Ovary (tissue), 3 donors: ENCODE results near the gene SPACA7.

ENCODE experiments used
- EP300 ChIP-seq: sonication (generic); formaldehyde crosslinking; IDR thresholded peaks from one replicate; pipeline ENCODE4 v1.6.1; 2017; ENCODE audit warnings: antibody characterized with exemption
- POLR2A ChIP-seq: fragments of 450-650 bp; IDR thresholded peaks from one replicate; pipeline ENCODE4 v1.6.1; 2017; ENCODE audit warnings: antibody characterized with exemption, mild to moderate bottlenecking, moderate library complexity
- TF ChIP-seq, protein P1 (sequence below), 3 donors: fragments of 450-650 bp in 2 of 3; fragments of 200-600 bp in 1 of 3; IDR thresholded peaks; one replicate each; pipeline versions ENCODE4 v1.5.1 to v1.8.0; 2016 to 2022; ENCODE audit warnings: antibody characterized with exemption in 3 of 3, mild to moderate bottlenecking in 1 of 3
- donor health status: DM: no; HTN: no; CAD: no.

- TF ChIP-seq, protein P1, sequence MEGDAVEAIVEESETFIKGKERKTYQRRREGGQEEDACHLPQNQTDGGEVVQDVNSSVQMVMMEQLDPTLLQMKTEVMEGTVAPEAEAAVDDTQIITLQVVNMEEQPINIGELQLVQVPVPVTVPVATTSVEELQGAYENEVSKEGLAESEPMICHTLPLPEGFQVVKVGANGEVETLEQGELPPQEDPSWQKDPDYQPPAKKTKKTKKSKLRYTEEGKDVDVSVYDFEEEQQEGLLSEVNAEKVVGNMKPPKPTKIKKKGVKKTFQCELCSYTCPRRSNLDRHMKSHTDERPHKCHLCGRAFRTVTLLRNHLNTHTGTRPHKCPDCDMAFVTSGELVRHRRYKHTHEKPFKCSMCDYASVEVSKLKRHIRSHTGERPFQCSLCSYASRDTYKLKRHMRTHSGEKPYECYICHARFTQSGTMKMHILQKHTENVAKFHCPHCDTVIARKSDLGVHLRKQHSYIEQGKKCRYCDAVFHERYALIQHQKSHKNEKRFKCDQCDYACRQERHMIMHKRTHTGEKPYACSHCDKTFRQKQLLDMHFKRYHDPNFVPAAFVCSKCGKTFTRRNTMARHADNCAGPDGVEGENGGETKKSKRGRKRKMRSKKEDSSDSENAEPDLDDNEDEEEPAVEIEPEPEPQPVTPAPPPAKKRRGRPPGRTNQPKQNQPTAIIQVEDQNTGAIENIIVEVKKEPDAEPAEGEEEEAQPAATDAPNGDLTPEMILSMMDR (IDR thresholded peaks at IDR 0.05): no peak
- TF ChIP-seq POLR2A: no peak
- no peak for TF ChIP-seq EP300
Observed at GRCh38 chr13:112447761-112448603, 71.8 kb downstream of the SPACA7 start.
